Body of pancreas (tissue), 4 donors: Measurements from ENCODE around the gene CLK4.

ENCODE experiments used
- CTCF ChIP-seq, 7 experiments: fragments of 450-650 bp in 4 of 7; fragments of 200-600 bp in 3 of 7; sonication (generic) in 3 of 7; IDR thresholded peaks; one replicate each; pipeline ENCODE4 v1.5.1; 2016 to 2019; ENCODE audit warnings: antibody characterized with exemption in 7 of 7
- POLR2A ChIP-seq, 3 donors: fragments of 450-650 bp; IDR thresholded peaks; one replicate each; pipeline ENCODE4 v1.6.1; 2016; ENCODE audit warnings: antibody characterized with exemption in 3 of 3, mild to moderate bottlenecking in 2 of 3

GRCh38 chr5:178573216-178573615 is 53.6 kb downstream of the CLK4 start:
- TF ChIP-seq CTCF (IDR thresholded peaks at IDR 0.05) (no peak), POLR2A (IDR thresholded peaks at IDR 0.05) (no peak)
